GM21723 (cell line): ENCODE data around the gene TMEM52.

Source experiments
- ATAC-seq: cut with Tn5 transposase; IDR thresholded peaks from one replicate; pipeline ENCODE4 v1.9.1; 2021; ENCODE audit warnings: mild to moderate bottlenecking, moderate library complexity; ENCODE audit not compliant: unreplicated experiment

TMEM52 gene

DNA sequence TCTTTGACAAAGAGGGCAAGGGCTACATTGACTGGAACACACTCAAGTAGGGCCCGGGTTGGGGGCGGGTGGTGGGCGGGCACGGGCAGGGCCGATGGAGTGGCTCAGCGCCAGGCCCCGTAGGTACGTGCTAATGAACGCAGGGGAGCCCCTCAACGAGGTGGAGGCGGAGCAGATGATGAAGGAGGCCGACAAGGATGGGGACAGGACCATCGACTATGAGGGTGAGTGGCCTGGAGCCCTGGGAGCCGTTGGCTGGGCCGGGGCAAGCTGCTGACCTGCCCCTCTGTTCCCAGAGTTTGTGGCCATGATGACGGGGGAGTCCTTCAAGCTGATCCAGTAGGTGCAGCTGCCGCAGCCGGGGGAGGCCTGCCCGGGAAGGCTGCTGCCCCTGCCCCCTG is 2.2 kb downstream of the TMEM52 start:
- no peak for ATAC-seq

DNA sequence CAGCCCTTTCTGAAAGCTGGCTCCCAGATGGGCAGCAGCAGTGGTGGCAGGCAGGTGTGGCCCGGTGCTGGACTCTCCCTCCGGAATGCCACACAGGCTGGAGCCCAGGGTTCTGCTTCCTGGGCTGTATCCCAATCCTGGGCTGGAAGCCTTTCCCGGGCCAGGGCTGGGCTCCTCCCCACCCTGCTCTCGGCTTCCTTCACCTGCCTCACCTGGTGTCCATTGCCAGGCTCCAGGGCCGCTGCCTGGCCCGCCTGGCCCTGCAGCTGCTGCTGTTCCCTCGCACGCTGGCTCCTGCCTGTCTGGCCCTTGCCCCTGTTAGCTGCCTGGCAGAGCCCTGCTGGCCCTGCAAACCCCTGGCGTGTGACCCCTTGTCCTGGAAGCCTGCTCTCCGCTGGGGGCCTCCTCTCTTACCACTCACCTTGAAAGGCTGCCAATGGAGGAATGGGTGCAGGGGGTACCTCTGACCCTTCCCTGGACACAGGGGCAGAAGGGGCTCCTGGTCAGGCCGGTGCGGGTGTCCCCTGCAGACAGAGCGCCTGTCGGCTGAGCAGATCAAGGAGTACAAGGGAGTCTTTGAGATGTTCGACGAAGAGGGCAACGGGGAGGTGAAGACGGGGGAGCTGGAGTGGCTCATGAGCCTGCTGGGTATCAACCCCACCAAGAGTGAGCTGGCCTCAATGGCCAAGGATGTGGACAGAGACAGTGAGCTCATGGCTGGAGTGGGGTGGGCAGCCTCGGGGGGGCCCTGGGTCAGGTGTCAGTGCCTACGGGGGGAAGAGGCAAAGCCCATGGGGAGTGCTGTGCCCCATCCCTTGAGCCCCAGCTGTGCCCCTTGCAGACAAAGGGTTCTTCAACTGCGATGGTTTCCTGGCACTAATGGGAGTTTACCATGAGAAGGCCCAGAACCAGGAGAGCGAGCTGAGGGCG is 2.9 kb downstream of the TMEM52 start:
- ATAC-seq = no peak

DNA sequence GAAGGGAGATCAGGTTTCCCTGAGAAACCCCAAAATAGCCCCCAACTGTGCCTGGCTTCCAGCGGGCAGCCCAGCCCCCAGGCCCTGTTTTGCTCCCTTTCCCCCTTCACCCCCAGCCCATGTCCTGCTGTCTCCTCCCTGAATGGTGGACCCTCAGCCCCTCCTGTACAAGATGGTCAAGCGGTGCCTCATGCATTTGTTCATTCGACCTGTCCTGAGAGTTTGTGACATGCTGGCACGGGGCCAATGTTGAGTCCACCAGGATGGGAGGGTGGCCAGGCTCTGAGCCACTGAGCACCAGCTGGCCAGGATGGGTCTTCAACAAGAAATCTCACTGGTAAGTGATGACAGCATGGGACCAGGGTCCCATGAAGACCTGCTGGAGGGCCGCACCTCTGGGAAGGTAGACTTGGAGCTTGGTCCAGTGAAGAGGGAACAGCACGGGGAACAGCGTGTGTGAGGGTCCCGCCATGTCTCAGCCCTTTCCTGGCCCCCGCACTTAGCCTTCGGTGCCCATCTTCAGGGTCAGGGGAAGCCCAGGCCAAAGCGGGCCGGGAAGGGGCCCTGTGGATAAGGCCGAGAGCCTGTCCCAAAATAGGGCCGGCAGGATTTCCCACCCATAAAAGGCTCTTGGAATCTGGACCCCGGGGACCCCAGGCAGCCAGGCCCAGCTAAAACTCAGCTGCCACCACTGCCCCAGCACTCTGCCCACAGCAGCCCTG is 3.9 kb downstream of the TMEM52 start, which contains the start of gene CALML6:
Gene CALML6, plus strand, starts transcription at position 290 of the 722 bp plus-strand sequence. Its CDS starts 21 bp downstream, at position 311.
- no peak for ATAC-seq

DNA sequence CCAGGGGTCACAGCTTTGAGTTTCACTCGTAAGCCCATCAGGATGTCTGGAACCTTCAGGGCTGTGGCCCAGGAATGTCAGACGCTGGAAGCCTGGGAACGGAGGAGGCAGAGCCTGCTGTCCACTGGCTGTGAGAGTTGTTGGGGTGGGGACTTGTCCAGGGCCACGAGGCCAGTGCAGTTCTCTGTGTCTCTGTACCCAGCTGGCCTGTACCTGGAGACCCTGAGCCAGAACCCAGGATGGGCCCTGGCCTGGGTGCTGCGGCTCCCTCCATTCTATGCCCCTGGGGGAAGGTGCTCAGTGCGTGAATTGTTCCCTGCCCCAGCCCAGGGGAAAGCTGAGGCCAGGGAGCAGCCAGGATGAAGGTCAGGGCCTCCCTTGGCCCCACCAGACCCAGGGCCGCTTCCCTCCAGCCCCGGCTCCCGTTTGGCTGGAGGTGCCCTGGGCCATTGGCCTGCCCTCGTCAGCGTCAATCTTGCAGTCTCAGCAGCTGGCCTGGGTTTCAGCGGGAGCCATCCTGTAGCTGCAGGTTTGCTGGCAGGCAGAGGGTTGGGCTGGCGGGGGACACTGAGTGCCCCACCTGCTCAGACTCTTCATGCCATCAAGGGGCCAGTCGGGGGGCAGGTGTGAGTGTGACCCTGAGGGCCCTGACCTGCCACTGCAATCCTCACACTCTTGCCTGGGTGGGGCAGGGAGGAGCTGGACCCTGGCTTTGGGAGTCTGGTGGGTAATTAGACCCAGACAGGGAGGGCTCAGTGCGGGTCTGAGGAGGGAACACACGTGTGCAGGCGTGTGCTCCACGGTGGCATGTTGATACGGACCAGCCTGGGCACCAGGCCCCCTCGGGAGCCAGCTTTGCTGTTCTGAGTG is 4.7 kb downstream of the TMEM52 start:
- ATAC-seq = no peak

DNA sequence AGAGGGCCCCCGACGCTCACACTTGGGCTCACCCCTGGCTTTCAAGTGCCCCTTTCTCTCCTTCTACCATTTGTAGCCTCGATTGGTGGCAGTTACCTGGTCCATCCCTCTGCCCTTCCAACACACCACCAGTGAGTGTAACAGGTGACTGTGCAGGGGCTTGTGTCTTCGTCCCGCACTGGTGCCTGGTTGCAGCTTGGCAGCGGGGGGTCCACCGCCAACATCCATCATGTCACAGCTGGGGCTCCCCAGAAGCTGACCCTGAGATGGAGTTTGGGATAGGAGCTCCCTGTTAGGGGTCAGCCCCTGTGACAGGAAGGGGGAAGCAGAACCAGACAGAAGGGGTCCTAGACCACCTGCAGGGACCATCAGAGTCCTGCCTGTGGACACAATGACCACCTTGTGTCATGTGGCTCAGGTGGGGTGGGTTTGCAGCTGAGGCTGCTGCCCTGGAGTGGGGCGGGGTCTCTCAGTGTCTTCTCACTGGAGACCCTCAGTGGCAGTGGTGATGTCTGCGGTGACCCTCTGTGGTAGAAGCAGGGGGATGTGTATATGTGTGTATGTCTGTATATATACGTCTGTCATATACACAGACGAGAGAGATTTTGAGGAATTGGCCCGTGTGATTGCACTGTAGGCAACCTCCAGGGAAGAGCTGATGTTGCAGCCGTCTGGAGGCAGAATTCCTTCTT is 7.6 kb downstream of the TMEM52 start:
- ATAC-seq = no peak

DNA sequence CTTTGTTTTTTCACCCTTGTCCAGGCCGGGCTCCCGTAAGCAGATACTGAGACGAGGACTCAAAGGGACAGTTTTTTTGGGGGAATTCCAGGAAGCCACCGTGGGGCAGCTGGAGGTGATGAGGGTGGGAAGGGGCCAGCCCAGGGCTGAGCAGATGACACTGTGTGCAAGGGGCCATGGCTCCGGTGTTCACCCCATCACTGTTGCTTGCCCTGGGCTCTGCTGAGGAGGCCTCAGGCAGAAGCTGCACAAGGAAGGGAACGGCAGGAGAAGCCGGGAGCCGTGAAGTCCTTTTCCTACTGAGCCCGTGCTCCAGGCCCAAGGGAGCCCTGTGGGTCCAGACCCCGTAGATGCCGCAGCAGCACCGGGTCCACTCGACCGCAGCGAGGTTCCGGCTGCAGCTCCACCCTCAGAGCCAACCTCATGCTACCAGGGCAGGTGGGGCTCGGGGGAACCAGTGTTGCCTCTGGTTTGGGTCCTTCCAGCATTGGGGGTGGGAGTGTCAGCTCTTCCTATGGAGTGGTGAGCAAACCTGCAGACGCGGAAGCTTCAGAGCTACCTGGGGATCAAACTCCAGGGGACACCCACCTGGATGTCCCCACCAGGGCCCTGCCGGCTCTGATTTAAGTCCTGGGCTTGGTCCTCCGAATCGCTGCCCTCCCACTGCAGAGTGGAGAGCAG is 8.3 kb downstream of the TMEM52 start:
- ATAC-seq = no peak

DNA sequence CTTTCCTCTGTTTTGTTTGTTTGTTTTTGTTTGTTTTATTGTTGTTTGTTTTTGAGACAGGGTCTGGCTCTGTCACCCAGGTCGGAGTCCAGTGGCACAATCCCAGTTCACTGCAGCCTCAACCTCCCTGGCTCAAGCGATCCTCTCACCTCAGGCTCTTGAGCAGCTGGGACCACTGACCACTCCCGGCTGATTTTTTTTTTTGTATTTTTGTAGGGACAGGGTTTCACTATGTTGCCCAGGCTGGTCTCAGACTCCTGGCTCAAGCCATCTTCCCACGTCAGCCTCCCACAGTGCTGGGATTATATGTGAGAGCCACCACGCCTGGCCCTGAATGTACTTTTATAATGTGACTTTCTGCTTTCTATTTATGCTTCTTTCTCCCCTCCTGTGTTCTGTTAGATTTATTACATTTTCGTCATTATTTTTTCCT is 9.0 kb downstream of the TMEM52 start:
- ATAC-seq = no peak

DNA sequence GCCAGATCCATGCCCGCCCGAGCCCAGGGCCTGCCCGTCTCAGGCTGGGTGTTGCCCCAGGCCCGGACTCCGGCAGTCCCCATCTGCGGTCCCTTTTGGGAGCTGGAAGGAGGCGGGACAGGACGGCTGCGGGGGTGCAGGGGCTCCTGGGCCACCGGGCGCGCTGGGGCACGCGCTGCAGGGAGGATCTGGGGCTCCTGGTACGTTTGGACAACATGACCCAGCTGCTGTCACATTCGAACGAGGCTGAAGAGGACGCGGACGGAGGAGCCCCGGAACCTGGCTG is 10.6 kb downstream of the TMEM52 start:
- peak; percentile 10 for ATAC-seq

DNA sequence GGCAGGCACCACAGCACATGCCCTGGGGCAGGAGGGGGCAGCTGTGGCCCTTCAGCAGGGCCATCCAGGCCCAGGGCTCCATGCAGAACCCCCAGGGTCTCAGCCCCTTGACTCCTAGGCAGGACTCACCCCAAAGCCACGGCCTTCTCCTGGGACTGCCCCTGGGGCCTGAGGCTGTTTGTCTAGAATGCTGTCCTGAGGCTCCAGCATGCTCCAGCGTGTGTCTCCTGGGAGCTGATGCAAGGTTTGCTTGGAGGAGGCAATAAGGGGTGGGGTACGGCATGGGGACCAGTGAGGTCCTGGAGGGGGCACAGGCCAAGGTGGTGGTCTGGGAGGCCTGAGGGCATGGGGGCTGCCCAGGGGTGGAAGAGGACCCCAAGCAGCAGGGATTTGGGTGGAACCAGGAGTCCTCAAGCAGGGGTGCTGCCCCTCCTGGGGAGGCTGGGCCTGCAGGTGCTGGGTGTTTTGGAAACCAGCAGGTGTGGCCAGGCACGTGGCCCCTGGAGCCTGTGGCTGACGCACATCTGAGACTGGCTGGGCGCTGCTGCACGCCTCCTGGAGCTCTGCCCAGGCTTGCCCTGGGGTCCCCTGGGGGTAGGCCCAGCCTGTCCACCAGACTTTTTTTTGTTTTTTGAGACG is 11.9 kb downstream of the TMEM52 start:
- no peak for ATAC-seq

DNA sequence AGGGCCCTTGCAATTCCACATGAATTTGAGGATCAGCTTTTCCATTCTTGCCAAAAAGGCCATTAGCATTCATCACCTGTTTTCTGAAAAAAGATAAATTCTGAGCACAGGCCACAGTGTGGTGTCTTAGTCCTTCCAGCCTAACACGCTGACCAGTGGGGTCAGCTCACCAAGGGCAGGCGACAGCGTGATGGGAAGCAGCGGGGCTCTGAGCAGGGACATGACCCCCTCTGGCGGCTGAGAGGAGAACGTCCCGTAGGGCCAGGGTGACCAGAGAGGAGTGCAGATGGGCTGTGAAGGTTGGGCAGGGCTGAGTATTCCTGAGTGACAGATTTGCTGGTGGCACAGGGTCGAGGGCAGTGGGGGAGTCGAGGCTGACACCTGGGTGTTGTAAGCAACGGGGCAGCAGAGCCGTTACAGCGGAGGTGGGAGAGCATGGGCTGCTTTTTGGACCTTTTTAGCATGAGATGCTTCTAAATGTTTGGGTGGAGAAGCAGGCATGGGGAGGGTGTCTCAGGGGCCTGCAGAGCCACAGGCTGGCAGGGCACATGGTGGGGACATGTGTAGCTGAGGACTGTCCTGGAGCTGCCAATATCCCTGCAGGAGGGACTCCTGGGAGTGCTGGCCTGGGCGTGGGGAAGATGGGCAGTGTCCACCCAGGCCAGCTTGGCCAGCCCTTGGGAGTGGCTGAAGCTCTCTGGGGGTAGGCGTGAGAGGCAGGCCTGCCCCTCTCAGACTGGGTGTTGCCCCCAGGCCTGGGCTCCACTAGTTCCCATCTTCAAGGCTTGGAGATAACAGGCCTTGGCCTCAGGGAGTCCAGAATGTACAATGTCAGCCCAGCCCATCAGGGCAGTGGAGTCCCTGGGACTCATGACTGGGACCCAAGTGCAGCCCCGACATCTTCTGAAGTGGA is 12.6 kb downstream of the TMEM52 start:
- no peak for ATAC-seq

DNA sequence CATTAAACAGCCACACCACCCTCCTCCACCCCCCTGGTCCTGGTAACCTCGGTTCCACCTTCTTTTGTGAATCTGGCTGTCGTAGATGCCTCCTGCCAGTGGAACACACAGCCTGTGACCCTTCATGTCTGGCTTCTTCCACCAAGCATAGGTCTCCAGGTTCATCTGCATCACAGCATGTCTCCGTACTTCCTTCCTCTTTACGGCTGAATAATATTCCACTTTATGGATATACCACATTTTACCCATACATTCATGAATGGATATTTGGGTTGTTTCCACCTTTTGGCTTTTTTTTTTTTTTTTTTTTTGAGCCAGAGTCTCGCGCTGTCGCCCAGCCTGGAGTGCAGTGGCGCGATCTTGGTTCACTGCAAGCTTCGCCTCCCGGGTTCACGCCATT is 15.9 kb downstream of the TMEM52 start:
- no peak for ATAC-seq

DNA sequence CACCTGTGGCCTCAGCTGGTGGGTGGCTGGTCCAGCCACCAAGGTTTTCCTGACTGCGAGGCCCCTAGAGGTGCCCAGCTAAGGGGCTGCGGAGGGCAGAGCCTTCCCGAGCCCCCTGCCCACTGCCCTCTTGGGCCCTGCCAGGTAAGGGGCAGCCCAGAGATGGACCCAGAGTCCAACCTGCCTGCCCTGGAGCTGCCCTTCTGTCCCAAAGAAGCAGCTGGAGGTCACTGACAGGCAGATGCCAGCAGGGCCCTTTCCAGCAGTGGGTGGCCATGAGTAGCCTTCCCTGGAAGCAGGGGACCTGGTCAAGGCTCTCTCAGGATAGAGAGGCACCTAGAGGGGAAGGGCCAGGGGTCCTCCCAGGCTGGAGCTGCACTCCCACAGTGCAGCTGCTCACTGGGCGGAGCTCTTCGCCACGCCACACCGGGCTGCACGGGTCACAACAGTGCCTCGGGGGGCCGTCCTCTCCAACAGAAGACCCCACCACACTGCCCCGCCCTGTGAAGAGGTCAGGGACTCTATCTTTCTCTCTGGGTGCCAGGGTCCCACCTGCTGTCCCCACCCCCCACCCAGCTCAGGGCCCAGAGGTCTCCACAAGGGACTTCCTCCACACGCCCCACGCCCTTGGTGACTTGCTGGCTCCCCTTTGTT is 17.3 kb downstream of the TMEM52 start:
- ATAC-seq = no peak

DNA sequence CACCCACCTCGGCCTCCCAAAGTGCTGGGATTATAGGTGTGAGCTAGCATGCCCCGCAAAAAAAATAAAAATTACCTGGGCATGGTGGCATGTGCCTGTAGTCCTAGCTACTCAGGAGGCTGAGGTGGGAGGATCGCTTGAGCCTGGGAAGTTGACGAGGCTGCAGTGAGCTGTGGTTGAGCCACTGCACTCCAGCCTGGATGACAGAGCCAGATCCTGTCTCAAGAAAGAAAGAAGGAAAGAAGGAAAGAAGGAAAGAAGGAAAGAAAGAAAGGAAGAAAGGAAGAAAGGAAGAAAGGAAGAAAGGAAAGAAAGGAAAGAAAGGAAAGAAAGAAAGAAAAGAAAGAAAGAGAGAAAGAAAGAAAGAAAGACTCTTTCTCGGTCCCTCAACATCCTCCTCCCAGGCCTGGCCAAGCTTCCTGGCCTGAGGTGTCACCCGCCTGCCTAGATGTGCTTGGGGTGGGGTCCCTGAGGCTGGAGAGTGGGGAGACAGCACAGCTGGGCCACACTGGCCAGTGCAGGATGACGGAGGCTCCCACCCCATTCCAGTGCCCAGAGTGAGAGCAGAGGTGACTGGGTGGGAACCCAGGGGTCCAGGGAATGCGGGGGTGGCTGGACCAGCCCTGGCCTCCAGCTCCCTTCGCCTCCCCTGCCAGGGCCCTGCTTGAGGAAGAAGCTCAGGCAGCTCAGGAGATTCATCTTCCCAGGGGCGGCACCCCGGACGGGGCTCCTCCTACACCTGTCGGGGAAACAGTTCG is 18.0 kb downstream of the TMEM52 start:
- ATAC-seq = no peak

DNA sequence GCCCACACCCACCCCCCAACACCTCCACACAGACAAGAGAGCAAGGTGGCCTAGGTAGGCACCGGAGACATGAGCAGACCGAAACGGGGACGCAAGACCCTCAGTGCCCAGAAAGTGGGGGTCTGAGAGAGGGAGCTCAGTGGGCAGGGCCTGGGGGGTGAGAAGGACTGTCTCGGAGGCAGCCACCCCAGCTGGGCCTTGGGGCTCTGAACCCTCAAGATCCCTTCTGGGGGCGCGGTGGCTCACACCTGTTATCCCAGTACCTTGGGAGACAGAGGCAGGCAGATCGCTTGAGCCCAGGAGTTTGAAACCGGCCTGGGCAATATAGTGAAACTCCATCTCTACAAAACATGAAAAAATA is 19.1 kb downstream of the TMEM52 start:
- ATAC-seq = no peak

DNA sequence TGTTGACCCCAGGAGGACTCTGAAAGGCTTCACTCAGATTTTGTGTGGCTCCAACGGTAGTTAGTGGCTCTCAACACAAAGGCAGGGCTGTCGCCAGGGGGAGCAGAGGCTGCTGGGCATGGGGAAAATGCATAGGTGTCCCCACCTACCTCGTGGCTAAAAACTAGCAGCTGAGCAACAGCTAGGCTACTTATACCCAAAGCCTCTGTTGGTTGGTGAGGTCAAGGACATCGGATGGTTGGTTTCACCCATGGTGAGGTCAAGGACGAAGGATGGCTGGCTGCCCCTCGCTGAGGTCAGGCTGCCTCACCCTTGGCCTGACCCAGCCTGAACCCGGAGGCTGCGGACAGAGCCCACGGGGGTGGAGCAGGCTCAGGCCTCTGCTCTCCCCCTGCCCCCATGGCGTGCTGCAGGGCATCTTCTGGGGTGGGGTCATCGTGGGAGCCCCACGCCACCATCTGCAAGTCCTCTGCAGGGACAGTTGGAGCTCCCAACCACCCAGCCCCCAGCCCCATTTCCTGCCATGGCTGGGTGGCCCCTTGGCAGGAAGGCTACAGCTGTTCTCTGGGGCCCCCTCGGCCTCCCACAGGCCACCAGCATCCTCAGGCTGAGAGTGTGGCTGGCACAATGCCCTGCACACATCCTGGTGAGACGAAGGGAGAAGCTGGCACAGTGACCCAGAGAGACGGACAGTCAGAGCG is 19.7 kb downstream of the TMEM52 start:
- ATAC-seq = no peak

DNA sequence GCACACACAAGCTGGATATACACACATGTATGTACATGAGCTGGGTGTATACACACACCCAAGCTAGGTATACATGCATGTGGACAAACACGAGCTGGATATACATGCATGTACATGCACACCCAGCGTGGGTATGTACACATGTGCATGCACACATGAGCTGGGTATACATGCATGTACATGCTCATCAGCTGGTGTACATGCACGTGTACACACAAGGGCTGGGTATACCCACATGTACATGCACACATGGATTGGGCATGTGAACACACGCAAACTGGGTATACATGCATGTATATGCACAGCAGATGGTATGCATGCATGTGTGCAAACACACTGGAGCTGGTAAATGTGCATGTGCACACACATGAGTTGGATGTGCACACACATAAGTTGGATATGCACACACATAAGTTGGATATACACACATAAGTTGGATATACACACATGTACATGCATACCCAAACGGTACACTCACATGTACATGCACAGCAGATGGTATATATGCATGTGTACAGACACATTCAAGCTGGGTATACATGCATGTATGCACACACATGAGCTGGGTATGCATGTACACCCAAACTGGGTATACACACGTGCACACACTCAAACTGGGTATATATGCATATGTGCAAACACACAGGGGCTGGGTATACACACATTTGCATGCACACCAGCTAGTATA is 20.7 kb downstream of the TMEM52 start:
- ATAC-seq = no peak
